ENCODE results near the gene FOXE3. TPM values are rescaled to one million over a fixed set of nuclear protein-coding genes. Genes with fewer than 3 reads are reported as not detected.

Gene FOXE3
- total RNA-seq, 1 experiment from 2014 or later: 0.20 TPM

- ChIA-PET CTCF (interaction anchor here (1.4 kb wide), 1 partner anchor 277 kb away, joined by 3 read pairs; no protein-coding TSS in a partner anchor), POLR2A (no interaction called here), RAD21 (ENCODE audit: low non-redundant PET in 1 of 2, low total read pairs in 2 of 2, uncharacterized antibody in 2 of 2, unreplicated experiment in 2 of 2) (no interaction called here)
- Histone ChIP-seq H3K9me2 (ENCODE audit: insufficient read depth) (no peaks in the 10 kb centered on the region), H3K36me3 (ENCODE audit: control insufficient read depth in 1 of 2, insufficient read depth in 2 of 2, low read length in 2 of 2) (no peaks in the 10 kb centered on the region), H3K4me1 (ENCODE audit: control insufficient read depth in 1 of 2, insufficient read depth in 2 of 2, low read length in 2 of 2) (peaks cover 8 to 29% of the 10 kb centered on the region in 2 experiments), H3K4me3 (replicated peaks in 1 of 2; ENCODE audit: low read depth in 1 of 2, low read length in 2 of 2) (no peak overlapping the region), H3K79me2 (ENCODE audit: insufficient read depth, low read length) (peaks cover 37% of the 10 kb centered on the region), H3K27ac (ENCODE audit: low read depth, low read length) (no peak overlapping the region), H3K9ac (ENCODE audit: low read length) (no peak overlapping the region), H3K27me3 (ENCODE audit: insufficient read depth, low read length) (no peaks in the 10 kb centered on the region), H2AFZ (ENCODE audit: low read depth, low read length, poor library complexity, severe bottlenecking) (no peak overlapping the region), H3K9me3 (ENCODE audit: control insufficient read depth in 1 of 2, insufficient read depth in 1 of 2, low read depth in 1 of 2, low read length in 2 of 2) (no peaks in the 10 kb centered on the region), H3K4me2 (ENCODE audit: low read length) (no peak overlapping the region), H4K20me1 (ENCODE audit: insufficient read depth) (0 out of 2 replicates have a peak, but pooled peaks cover 2% of the 10 kb centered on the region)
- DNase-seq (ENCODE audit: low read depth, low spot score): no peak
- intact Hi-C loops (cut with micrococcal nuclease): no loop called here
- no peak for TF ChIP-seq POLR2AphosphoS5 (IDR thresholded peaks at IDR 0.05; ENCODE audit: low read depth, low read length)
- TF ChIP-seq ZFX (IDR thresholded peaks at IDR 0.05): no peak
- no peak for TF ChIP-seq TCF7L2 (IDR thresholded peaks at IDR 0.05; ENCODE audit: borderline replicate concordance, extremely low read depth, insufficient read depth, insufficient read length)
- no peak for TF ChIP-seq SRF (IDR thresholded peaks at IDR 0.05; ENCODE audit: low read depth)
- no peak for TF ChIP-seq REST (IDR thresholded peaks at IDR 0.05; ENCODE audit: low read depth)
- TF ChIP-seq SIN3A (IDR thresholded peaks at IDR 0.05; ENCODE audit: low read depth): no peak
- no peak for TF ChIP-seq ELF1 (IDR thresholded peaks at IDR 0.05; ENCODE audit: borderline replicate concordance, low read depth)
- no peak for TF ChIP-seq YY1 (IDR thresholded peaks at IDR 0.05; ENCODE audit: extremely low read depth, insufficient replicate concordance, low read depth, low read length)
- TF ChIP-seq POLR2A (IDR thresholded peaks at IDR 0.05; ENCODE audit: borderline replicate concordance, extremely low read depth, insufficient read depth, insufficient read length): no peak
- TF ChIP-seq EZH2phosphoT487 (IDR thresholded peaks at IDR 0.05; ENCODE audit: borderline replicate concordance): no peak
- no peak for TF ChIP-seq CBX3 (IDR thresholded peaks at IDR 0.05; ENCODE audit: low read depth)
- TF ChIP-seq, protein P1, sequence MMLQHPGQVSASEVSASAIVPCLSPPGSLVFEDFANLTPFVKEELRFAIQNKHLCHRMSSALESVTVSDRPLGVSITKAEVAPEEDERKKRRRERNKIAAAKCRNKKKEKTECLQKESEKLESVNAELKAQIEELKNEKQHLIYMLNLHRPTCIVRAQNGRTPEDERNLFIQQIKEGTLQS (IDR thresholded peaks at IDR 0.05): no peak
- TF ChIP-seq RAD21 (IDR thresholded peaks at IDR 0.05; ENCODE audit: low read depth): no peak
- TF ChIP-seq SP1 (IDR thresholded peaks at IDR 0.05; ENCODE audit: low read depth): no peak
- ATAC-seq: no peak
- BruUV-seq (replicated peaks): no TSS peak
Observed at GRCh38 chr1:47433477-47434050, 17.5 kb downstream of the FOXE3 start.

All from HCT116 (cell line).